Gastroesophageal sphincter (tissue), 4 donors: ENCODE data around the gene FRMD1. TPM values are rescaled to one million over a fixed set of nuclear protein-coding genes. Genes with fewer than 3 reads are reported as not detected.

ENCODE experiments used
- ATAC-seq: fragments of 150-250 bp; one replicate; pipeline ENCODE4 v1.9.1; 2016; ENCODE audit warnings: mild to moderate bottlenecking, moderate library complexity
- H3K27ac ChIP-seq, 4 donors: fragments of 200-600 bp; sonication (generic) in 3 of 4; 1 replicate in 3 of 4; 2 replicates in 1 of 4; pipeline ENCODE4 v1.5.1; 2016 to 2019
- H3K27me3 ChIP-seq: fragments of 200-600 bp; sonication (generic); one replicate; pipeline ENCODE4 v1.5.1; 2019
- H3K36me3 ChIP-seq, 2 donors: fragments of 200-600 bp; sonication (generic); one replicate each; pipeline ENCODE4 v1.5.1; 2019; ENCODE audit warnings: control low read depth in 1 of 2
- H3K4me1 ChIP-seq, 3 donors: fragments of 200-600 bp; sonication (generic); 1 replicate in 2 of 3; 2 replicates in 1 of 3; pipeline ENCODE4 v1.5.1; 2016 to 2019; ENCODE audit warnings: control low read depth in 2 of 3
- H3K4me3 ChIP-seq, 2 donors: fragments of 200-600 bp; sonication (generic); one replicate each; pipeline ENCODE4 v1.5.1; 2019; ENCODE audit warnings: mild to moderate bottlenecking in 1 of 2, moderate library complexity in 1 of 2
- H3K9me3 ChIP-seq, 3 donors: fragments of 200-600 bp; sonication (generic); one replicate each; pipeline ENCODE4 v1.5.1; 2017 to 2019; ENCODE audit warnings: control low read depth in 2 of 3
- EP300 ChIP-seq: sonication (generic); formaldehyde crosslinking; IDR thresholded peaks from one replicate; pipeline ENCODE4 v1.6.1; 2017; ENCODE audit warnings: antibody characterized with exemption, mild to moderate bottlenecking
- POLR2A ChIP-seq, 2 donors: fragments of 450-650 bp; IDR thresholded peaks; one replicate each; pipeline ENCODE4 v1.6.1; 2017; ENCODE audit warnings: antibody characterized with exemption in 2 of 2, mild to moderate bottlenecking in 2 of 2, moderate library complexity in 1 of 2
- POLR2AphosphoS5 ChIP-seq: sonication (generic); formaldehyde crosslinking; IDR thresholded peaks from one replicate; pipeline ENCODE4 v1.6.1; 2017; ENCODE audit warnings: antibody characterized with exemption
- WGBS, 2 donors: methylation state at CpG; one replicate each; pipeline ENCODE4 v1.1.5; 2018; ENCODE audit warnings: low coverage in 1 of 2; 5-methylcytosine and 5-hydroxymethylcytosine counted together
- total RNA-seq, 4 donors: library from RNA; depleted of rRNA; stranded (reverse); fragments of >200 nt; gene quantifications; one replicate each; pipeline ENCODE4 v1.1.0, GENCODE V29; 2016
- TF ChIP-seq, protein P1 (sequence below), 4 experiments: fragments of 200-600 bp in 2 of 4; fragments of 450-650 bp in 2 of 4; sonication (generic) in 1 of 4; IDR thresholded peaks; one replicate each; pipeline ENCODE4 v1.5.1; 2017 to 2019; ENCODE audit warnings: antibody characterized with exemption in 4 of 4, mild to moderate bottlenecking in 2 of 4, moderate library complexity in 2 of 4

FRMD1 gene
- total RNA-seq, 4 donors from 2014 or later = 0.10 to 0.54 (median 0.23) TPM; not detected in 1

DNA sequence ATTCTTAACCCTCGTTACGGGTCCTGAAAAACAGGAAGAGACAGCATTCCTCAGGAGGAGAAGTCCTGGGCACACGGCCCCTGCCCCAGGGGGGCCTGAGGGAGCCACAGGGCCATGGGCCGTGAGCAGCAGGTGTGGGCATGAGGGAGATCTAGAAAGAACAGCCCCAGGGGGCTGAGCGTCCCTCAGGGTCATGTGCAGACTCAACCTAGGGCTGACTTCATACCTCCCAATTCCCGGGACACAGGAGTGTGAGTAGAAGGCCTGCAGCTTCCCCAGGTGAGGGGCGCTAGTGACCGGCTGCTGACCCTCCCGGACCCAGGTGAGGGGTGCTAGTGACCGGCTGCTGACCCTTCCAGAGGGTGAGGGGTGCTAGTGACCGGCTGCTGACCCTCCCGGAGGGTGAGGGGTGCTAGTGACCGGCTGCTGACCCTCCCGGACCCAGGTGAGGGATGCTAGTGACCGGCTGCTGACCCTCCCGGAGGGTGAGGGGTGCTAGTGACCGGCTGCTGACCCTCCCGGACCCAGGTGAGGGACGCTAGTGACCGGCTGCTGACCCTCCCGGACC, 35.1 kb downstream of the FRMD1 start:
- 100% methylated on average over 1 of the region's 21 CpGs; no CpG with 5 or more reads in 1 of the 2 donors for WGBS, 2 donors
- H3K4me3 ChIP-seq = no peak overlapping the region
- TF ChIP-seq, protein P1, sequence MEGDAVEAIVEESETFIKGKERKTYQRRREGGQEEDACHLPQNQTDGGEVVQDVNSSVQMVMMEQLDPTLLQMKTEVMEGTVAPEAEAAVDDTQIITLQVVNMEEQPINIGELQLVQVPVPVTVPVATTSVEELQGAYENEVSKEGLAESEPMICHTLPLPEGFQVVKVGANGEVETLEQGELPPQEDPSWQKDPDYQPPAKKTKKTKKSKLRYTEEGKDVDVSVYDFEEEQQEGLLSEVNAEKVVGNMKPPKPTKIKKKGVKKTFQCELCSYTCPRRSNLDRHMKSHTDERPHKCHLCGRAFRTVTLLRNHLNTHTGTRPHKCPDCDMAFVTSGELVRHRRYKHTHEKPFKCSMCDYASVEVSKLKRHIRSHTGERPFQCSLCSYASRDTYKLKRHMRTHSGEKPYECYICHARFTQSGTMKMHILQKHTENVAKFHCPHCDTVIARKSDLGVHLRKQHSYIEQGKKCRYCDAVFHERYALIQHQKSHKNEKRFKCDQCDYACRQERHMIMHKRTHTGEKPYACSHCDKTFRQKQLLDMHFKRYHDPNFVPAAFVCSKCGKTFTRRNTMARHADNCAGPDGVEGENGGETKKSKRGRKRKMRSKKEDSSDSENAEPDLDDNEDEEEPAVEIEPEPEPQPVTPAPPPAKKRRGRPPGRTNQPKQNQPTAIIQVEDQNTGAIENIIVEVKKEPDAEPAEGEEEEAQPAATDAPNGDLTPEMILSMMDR (IDR thresholded peaks at IDR 0.05) = no peak
- TF ChIP-seq EP300 = no peak
- H3K27ac ChIP-seq = no peak overlapping the region
- H3K27me3 ChIP-seq = no peaks in the 10 kb centered on the region
- H3K36me3 ChIP-seq = no peaks in the 10 kb centered on the region
- peaks cover 0 to 23% (median 0%) of the 10 kb centered on the region in 3 donors for H3K9me3 ChIP-seq
- ATAC-seq = no peak
- H3K4me1 ChIP-seq = peaks cover 0 to 10% (median 0%) of the 10 kb centered on the region in 3 donors

DNA sequence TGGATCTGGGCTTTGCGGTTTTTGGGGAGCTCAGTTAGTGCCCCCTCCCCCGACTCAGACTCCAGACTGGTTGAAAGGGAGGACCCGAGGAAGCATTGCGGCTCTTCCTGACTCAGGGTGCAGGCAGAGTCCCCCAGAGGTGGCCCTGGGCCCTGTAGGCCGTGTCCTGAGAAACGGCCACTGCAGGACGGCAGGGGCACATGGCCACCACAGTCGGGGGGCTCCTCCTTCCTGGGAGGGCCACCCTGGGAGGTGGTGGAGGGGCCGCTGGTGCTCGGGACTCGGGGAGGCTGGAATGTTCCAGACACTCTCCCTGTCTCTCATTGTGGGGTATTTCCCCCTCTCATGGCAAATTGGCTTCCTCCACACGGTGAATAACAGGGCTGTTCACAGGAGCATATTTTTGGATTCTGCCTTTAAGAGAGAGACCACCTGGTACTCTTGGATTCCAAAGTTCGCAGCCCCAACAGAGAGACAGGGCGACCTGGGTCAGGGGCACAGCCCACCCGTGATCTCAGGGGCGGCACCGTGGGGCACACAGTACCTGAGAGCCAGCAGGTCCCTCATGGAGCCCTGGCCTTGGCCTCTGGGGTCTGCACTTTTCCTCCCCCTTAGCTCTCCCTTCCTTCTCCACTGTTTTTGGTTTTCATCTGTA, 35.7 kb downstream of the FRMD1 start:
- WGBS, 2 donors = 91% methylated on average over 5 of the region's 17 CpGs; no CpG with 5 or more reads in 1 of the 2 donors
- no peaks in the 10 kb centered on the region for H3K27me3 ChIP-seq
- no peak overlapping the region for H3K27ac ChIP-seq
- H3K36me3 ChIP-seq = no peaks in the 10 kb centered on the region
- no peak for TF ChIP-seq EP300
- TF ChIP-seq POLR2A (IDR thresholded peaks at IDR 0.05) = no peak
- TF ChIP-seq POLR2AphosphoS5 = no peak
- TF ChIP-seq, protein P1 (IDR thresholded peaks at IDR 0.05) = no peak
- H3K4me3 ChIP-seq = no peak overlapping the region
- ATAC-seq = no peak
- peaks cover 0 to 23% (median 0%) of the 10 kb centered on the region in 3 donors for H3K9me3 ChIP-seq
- peaks cover 0 to 10% (median 0%) of the 10 kb centered on the region in 3 donors for H3K4me1 ChIP-seq

DNA sequence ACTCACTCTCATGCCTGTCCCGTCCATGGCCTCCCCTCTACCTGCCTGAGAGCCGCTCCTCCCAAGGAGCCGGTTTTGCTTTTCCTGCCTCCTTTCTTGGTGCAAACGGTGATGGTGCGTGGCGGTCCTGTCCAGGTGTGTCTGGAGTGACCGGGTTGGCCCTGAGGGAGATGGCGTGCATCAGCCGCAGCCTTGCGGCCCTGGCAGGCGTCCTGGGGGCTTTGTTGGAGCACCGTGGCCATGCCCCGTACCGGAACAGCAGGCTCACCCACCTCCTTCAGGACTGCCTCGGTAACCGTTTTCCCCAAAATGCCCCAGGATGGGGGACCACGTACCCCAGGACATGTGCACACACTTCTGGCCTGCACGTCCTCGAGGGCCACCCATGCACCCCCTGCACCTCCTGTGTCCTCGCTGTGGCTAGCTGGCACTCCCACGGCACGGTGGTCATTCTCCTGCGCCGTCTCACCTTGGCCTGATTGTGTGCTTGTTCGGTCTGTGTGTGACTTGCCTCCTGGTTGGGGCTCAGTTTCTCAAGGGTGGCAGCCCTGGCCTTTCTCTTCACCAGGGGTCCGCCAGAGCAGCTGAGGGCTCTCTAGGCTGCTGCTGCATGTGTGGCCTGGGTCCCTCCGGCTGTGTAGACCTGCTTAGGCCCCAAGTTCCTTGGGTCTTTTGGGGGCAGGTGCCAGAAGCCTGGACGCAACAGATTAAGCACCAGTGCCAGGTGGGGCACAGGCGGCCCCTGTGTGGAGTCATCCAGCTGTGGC, 36.4 kb downstream of the FRMD1 start:
- Histone ChIP-seq H3K9me3 (peaks cover 0 to 23% (median 0%) of the 10 kb centered on the region in 3 donors), H3K36me3 (no peaks in the 10 kb centered on the region), H3K4me3 (no peak overlapping the region), H3K27me3 (no peaks in the 10 kb centered on the region), H3K27ac (no peak overlapping the region), H3K4me1 (peaks cover 0 to 10% (median 0%) of the 10 kb centered on the region in 3 donors)
- ATAC-seq = no peak
- TF ChIP-seq POLR2A (IDR thresholded peaks at IDR 0.05) = no peak
- no peak for TF ChIP-seq POLR2AphosphoS5
- TF ChIP-seq EP300 = no peak
- TF ChIP-seq, protein P1 (IDR thresholded peaks at IDR 0.05) = no peak
- 83 to 85% methylated on average over 1 to 5 of the region's 29 CpGs for WGBS, 2 donors

DNA sequence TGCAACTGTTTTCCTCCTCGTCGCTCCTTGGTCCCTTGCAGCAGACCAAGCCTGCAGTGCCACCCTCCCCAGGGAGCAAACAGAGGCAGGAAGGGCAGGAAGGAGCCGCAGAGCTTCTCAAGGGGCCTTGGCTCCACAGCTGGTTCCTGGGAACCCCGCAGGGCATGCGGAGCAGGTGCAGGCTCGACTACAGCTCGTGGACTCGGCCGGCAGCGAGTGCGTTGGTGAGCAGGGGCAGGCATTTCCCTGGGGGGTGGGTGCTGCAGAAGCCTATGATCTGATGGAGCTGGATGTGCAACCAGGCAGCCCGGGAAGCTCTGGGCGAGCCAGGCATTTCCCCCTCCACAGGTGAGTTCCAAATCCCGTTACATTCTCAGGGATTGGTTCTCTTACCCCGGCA, 37.1 kb downstream of the FRMD1 start:
- ATAC-seq = no peak

More for the DNA sequence above, 37.1 kb downstream of the FRMD1 start:
- TF ChIP-seq POLR2A (IDR thresholded peaks at IDR 0.05) (no peak), EP300 (no peak), POLR2AphosphoS5 (no peak)
- TF ChIP-seq, protein P1 (IDR thresholded peaks at IDR 0.05) = no peak
- no peak overlapping the region for H3K4me3 ChIP-seq
- no peaks in the 10 kb centered on the region for H3K36me3 ChIP-seq
- H3K9me3 ChIP-seq = peaks cover 0 to 23% (median 0%) of the 10 kb centered on the region in 3 donors
- peaks cover 0 to 10% (median 0%) of the 10 kb centered on the region in 3 donors for H3K4me1 ChIP-seq
- H3K27me3 ChIP-seq = no peaks in the 10 kb centered on the region
- H3K27ac ChIP-seq = no peak overlapping the region
- WGBS, 2 donors = 100% methylated on average over 5 of the region's 15 CpGs; no CpG with 5 or more reads in 1 of the 2 donors
